RWPE1 (cell line): ENCODE results near the gene HHAT.

Experiments used
- CTCF ChIA-PET: fragments of 350-600 bp; sonication (Branson Sonifier 250); formaldehyde crosslinking; extraction: SDS; loops from one replicate; lab custom pipeline; 2021; lab: Yijun Ruan, JAX
- POLR2A ChIA-PET: fragments of 400-600 bp; formaldehyde crosslinking; extraction: SDS; loops from one replicate; lab custom pipeline; 2020; ENCODE audit warnings: antibody characterized with exemption; ENCODE audit not compliant: low non-redundant PET; lab: Yijun Ruan, JAX
- DNase-seq: peaks from one replicate; pipeline ENCODE4 v3.0.0; 2012; ENCODE audit warnings: low spot score
- H3K27ac ChIP-seq: fragments of 450-650 bp; 2 replicates; pipeline ENCODE4 v1.5.1; 2017
- CTCF ChIP-seq: fragments of 450-650 bp; conservative IDR thresholded peaks from 2 replicates; pipeline ENCODE4 v1.5.1; 2017; ENCODE audit warnings: low read depth, mild to moderate bottlenecking

HHAT gene

DNA sequence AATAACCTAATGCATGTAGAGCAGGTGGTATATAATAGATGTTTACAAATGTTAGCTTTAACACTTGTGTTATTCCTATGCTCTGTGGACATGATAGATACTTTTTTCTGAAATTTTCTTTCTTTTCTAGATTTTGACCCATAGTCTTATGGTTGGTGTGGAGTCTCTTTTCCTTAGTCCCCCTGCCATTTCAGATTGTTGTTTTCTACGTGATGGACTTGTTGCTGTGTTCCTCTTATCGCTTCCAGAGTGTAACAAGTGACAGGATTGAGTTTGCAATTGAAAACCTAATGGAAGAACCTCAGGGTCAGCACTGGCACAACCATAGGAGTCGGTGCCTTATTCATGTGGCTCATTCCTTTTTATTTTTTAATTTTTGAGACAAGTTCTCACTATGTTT lies 136.4 kb downstream of the HHAT start:
- ChIA-PET POLR2A (no interaction called here), CTCF (no interaction called here)
- H3K27ac ChIP-seq, result no peak overlapping the region
- no peak for TF ChIP-seq CTCF
- DNase-seq, result no peak

DNA sequence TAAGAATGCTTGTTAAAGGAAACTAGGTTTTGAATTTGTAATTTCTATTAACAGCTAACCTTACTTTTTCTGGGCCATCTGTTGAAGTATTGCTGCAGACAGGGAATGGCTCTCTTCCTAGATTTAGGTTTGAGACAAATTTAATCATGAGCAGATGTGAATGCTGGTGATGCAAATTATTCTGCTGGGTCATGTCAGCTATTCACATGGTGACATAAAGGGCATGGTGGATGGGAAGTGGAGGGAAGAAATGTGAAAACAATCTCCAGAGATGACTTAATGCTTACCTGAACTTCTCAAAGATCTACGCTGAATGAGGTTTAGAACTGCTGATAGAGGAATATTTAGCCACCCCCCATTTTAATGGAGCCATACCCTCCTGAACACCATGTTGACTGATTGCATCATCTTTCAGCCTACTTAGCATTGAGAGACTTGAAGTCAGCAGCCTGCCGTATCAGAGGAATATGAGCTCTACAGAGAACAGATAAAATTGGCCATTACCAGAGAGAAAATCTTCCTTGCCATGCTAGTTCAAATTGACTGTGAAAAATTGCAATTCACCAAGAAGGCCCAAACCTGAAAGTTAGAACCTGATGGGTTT lies 138.8 kb downstream of the HHAT start:
- CTCF ChIA-PET, result no interaction called here
- H3K27ac ChIP-seq, result no peak overlapping the region
- DNase-seq, result no peak
- TF ChIP-seq CTCF, result no peak
- POLR2A ChIA-PET, result no interaction called here

DNA sequence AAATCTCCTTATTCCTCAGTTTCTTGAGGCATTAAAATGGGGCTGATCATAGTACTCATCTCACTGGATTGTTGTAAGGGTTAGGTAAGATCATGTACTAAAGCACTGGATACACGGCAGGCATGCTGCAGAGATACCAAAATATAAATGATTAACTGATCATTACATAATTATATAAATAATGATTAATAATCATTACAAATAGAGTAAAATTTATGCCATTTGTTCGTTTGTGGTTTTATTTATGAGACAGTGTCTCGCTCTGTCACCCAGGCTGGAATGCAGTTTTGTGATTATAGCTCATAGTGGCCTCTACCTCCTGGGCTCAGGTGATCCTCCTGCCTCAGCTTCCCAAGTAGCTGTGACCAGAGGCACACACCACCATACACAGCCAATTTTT lies 140.7 kb downstream of the HHAT start:
- DNase-seq, result no peak
- CTCF ChIA-PET, result interaction anchor here (0.6 kb wide), 1 partner anchor 25 kb away, joined by 4 read pairs; no protein-coding TSS in a partner anchor
- H3K27ac ChIP-seq, result no peak overlapping the region
- TF ChIP-seq CTCF, result no peak
- POLR2A ChIA-PET, result no interaction called here

GRCh38 chr1:210475321-210475720 lies 146.6 kb downstream of the HHAT start:
- no peak for TF ChIP-seq CTCF
- POLR2A ChIA-PET, result no interaction called here
- H3K27ac ChIP-seq, result no peak overlapping the region
- no peak for DNase-seq
- CTCF ChIA-PET, result no interaction called here

GRCh38 chr1:210475806-210476205 lies 147.1 kb downstream of the HHAT start:
- ChIA-PET POLR2A (no interaction called here), CTCF (no interaction called here)
- no peak overlapping the region for H3K27ac ChIP-seq
- no peak for TF ChIP-seq CTCF
- no peak for DNase-seq

GRCh38 chr1:210476730-210477129 lies 148.0 kb downstream of the HHAT start:
- DNase-seq, result no peak
- TF ChIP-seq CTCF, result no peak
- CTCF ChIA-PET, result interaction anchor here (0.7 kb wide), 1 partner anchor 922 kb away, joined by 4 read pairs; no protein-coding TSS in a partner anchor
- H3K27ac ChIP-seq, result no peak overlapping the region
- POLR2A ChIA-PET, result interaction anchor here (0.6 kb wide), 1 partner anchor 89 kb away, joined by 3 read pairs; no protein-coding TSS in a partner anchor
